SK-N-SH treated with all-trans-retinoic acid at 6 μM for 48 hours (cell line): ENCODE data around the gene FBXL12.

Source experiments
- CREB5 ChIP-seq: fragments of 250-450 bp; sonication (Bioruptor Pico); IDR thresholded peaks from 2 replicates; pipeline ENCODE4 v1.5.1; 2020; ENCODE audit warnings: low read depth, mild to moderate bottlenecking, moderate library complexity
- CSRNP3 ChIP-seq: fragments of 250-450 bp; sonication (Bioruptor Pico); IDR thresholded peaks from 2 replicates; pipeline ENCODE4 v1.5.1; 2021; ENCODE audit warnings: mild to moderate bottlenecking, moderate library complexity
- ESRRG ChIP-seq: fragments of 250-450 bp; sonication (Bioruptor Pico); IDR thresholded peaks from 2 replicates; pipeline ENCODE4 v1.6.1; 2021; ENCODE audit warnings: mild to moderate bottlenecking
- GLIS3 ChIP-seq: fragments of 250-450 bp; sonication (Bioruptor Pico); IDR thresholded peaks from 2 replicates; pipeline ENCODE4 v1.5.0; 2020; ENCODE audit warnings: mild to moderate bottlenecking, moderate library complexity
- OSR1 ChIP-seq: fragments of 250-450 bp; sonication (Bioruptor Pico); IDR thresholded peaks from 2 replicates; pipeline ENCODE4 v1.8.0; 2022; ENCODE audit warnings: moderate library complexity, mild to moderate bottlenecking, inconsistent platforms
- PATZ1 ChIP-seq: fragments of 250-450 bp; sonication (Bioruptor Pico); IDR thresholded peaks from 2 replicates; pipeline ENCODE4 v1.8.0; 2020; ENCODE audit warnings: mild to moderate bottlenecking, moderate library complexity, borderline replicate concordance
- PPARA ChIP-seq: fragments of 250-450 bp; sonication (Bioruptor Pico); IDR thresholded peaks from 2 replicates; pipeline ENCODE4 v1.5.0; 2020; ENCODE audit warnings: mild to moderate bottlenecking, borderline replicate concordance
- RARB ChIP-seq: fragments of 250-450 bp; sonication (Bioruptor Pico); IDR thresholded peaks from 2 replicates; pipeline ENCODE4 v1.8.0; 2021; ENCODE audit warnings: mild to moderate bottlenecking, moderate library complexity
- SNAI2 ChIP-seq: fragments of 250-450 bp; sonication (Bioruptor Pico); IDR thresholded peaks from 2 replicates; pipeline ENCODE4 v1.5.0; 2020; ENCODE audit warnings: mild to moderate bottlenecking, moderate library complexity
- TOX ChIP-seq: fragments of 250-450 bp; sonication (Bioruptor Pico); IDR thresholded peaks from 2 replicates; pipeline ENCODE4 v1.8.0; 2021; ENCODE audit warnings: mild to moderate bottlenecking, moderate library complexity, borderline replicate concordance
- ZFP3 ChIP-seq: fragments of 250-450 bp; sonication (Bioruptor Pico); IDR thresholded peaks from 2 replicates; pipeline ENCODE4 v1.5.0; 2020; ENCODE audit warnings: mild to moderate bottlenecking, moderate library complexity
- ZFP30 ChIP-seq: fragments of 450-650 bp; formaldehyde crosslinking; IDR thresholded peaks from 2 replicates; pipeline ENCODE4 v1.5.0; 2022; ENCODE audit warnings: mild to moderate bottlenecking, moderate library complexity
- ZNF565 ChIP-seq: fragments of 450-650 bp; formaldehyde crosslinking; conservative IDR thresholded peaks from 2 replicates; pipeline ENCODE4 v1.5.0; 2020; ENCODE audit warnings: low read depth, mild to moderate bottlenecking, moderate library complexity
- ZNF70 ChIP-seq: fragments of 450-650 bp; formaldehyde crosslinking; IDR thresholded peaks from 2 replicates; pipeline ENCODE4 v1.5.0; 2020; ENCODE audit warnings: mild to moderate bottlenecking, moderate library complexity

GRCh38 chr19:9858766-9859165 lies 39.9 kb upstream of the FBXL12 start:
- TF ChIP-seq OSR1 (CRISPR knock-in tag) (no peak), PATZ1 (CRISPR knock-in tag) (no peak), CSRNP3 (CRISPR knock-in tag) (no peak), GLIS3 (no peak), PPARA (CRISPR knock-in tag) (no peak), ZNF70 (CRISPR knock-in tag) (no peak), ZFP3 (CRISPR knock-in tag) (no peak), CREB5 (CRISPR knock-in tag) (no peak), TOX (no peak), RARB (no peak), ZNF565 (CRISPR knock-in tag) (no peak), ZFP30 (CRISPR knock-in tag) (no peak), ESRRG (no peak), SNAI2 (CRISPR knock-in tag) (no peak)
